DND-41 (cell line): Measurements from ENCODE around the gene DDRGK1.

Experiments
- ATAC-seq: fragments of 200-7000 bp; cut with Tn5 transposase; 3 replicates; pipeline ENCODE4 v1.9.1; 2021; ENCODE audit warnings: low read depth; ENCODE audit not compliant: insufficient read depth
- DNase-seq: peaks from one replicate; pipeline ENCODE4 v3.0.0-alpha.2; 2020
- H2AFZ ChIP-seq: 2 replicates; pipeline ENCODE4 v1.6.0; 2012; ENCODE audit warnings: low read depth, low read length
- H3K27ac ChIP-seq: 2 replicates; pipeline ENCODE4 v1.5.1; 2012; ENCODE audit warnings: low read length, inconsistent platforms
- H3K27me3 ChIP-seq: fragments of 200-600 bp; sonication (generic); 2 replicates; pipeline ENCODE4 v1.6.0; 2012; ENCODE audit warnings: low read length, mild to moderate bottlenecking, inconsistent platforms; ENCODE audit not compliant: insufficient read depth, poor library complexity
- H3K36me3 ChIP-seq: 2 replicates; pipeline ENCODE4 v1.5.1; 2012; ENCODE audit warnings: low read length, inconsistent platforms; ENCODE audit not compliant: insufficient read depth
- H3K4me1 ChIP-seq: 2 replicates; pipeline ENCODE4 v1.5.1; 2012; ENCODE audit warnings: mild to moderate bottlenecking, low read length; ENCODE audit not compliant: insufficient read depth
- H3K4me2 ChIP-seq: 2 replicates; pipeline ENCODE4 v1.6.0; 2012; ENCODE audit warnings: mild to moderate bottlenecking, moderate library complexity, low read length, inconsistent platforms; ENCODE audit not compliant: insufficient read depth
- H3K4me3 ChIP-seq, 2 experiments: fragments of 200-600 bp in 1 of 2; shearing (Covaris generic) in 1 of 2; 2 replicates each; pipeline ENCODE4 v1.5.1; 2012 to 2016; ENCODE audit warnings: inconsistent platforms in 2 of 2, low read length in 2 of 2, mild to moderate bottlenecking in 2 of 2, low read depth in 1 of 2, moderate library complexity in 1 of 2
- H3K79me2 ChIP-seq: 2 replicates; pipeline ENCODE4 v1.6.0; 2012; ENCODE audit warnings: low read length, inconsistent platforms; ENCODE audit not compliant: insufficient read depth
- H3K9ac ChIP-seq: 2 replicates; pipeline ENCODE4 v1.6.0; 2012; ENCODE audit warnings: low read depth, mild to moderate bottlenecking, inconsistent platforms, low read length, moderate library complexity
- H3K9me3 ChIP-seq: 2 replicates; pipeline ENCODE4 v1.5.1; 2012; ENCODE audit warnings: low read length, moderate library complexity, mild to moderate bottlenecking, inconsistent platforms; ENCODE audit not compliant: insufficient read depth, severe bottlenecking
- H4K20me1 ChIP-seq: 2 replicates; pipeline ENCODE4 v1.6.0; 2012; ENCODE audit warnings: low read length; ENCODE audit not compliant: insufficient read depth
- CTCF ChIP-seq: IDR thresholded peaks from 2 replicates; pipeline ENCODE4 v1.5.1; 2012; ENCODE audit warnings: borderline replicate concordance, low read length, moderate library complexity, mild to moderate bottlenecking; ENCODE audit not compliant: poor library complexity, severe bottlenecking; ENCODE audit errors: extremely low read depth
- EZH2 ChIP-seq: IDR thresholded peaks from 3 replicates; pipeline ENCODE4 v1.6.1; 2012; ENCODE audit warnings: borderline replicate concordance, low read depth, mild to moderate bottlenecking, moderate library complexity, low read length, inconsistent platforms; ENCODE audit not compliant: severe bottlenecking

Gene DDRGK1

GRCh38 chr20:3199206-3199605 lies 5.3 kb downstream of the DDRGK1 start:
- Histone ChIP-seq H3K4me2 (no peak overlapping the region), H3K4me1 (peaks cover 19% of the 10 kb centered on the region), H3K36me3 (peaks cover 74% of the 10 kb centered on the region), H3K4me3 (no peak overlapping the region), H3K27ac (no peak overlapping the region), H3K27me3 (no peaks in the 10 kb centered on the region), H3K9ac (no peak overlapping the region), H3K79me2 (peaks cover 22% of the 10 kb centered on the region), H3K9me3 (no peaks in the 10 kb centered on the region), H2AFZ (no peak overlapping the region), H4K20me1 (peaks cover 21% of the 10 kb centered on the region; the same call in 1 of the 2 replicates)
- no peak for ATAC-seq
- no peak for DNase-seq
- TF ChIP-seq EZH2 (no peak), CTCF (no peak)

GRCh38 chr20:3195590-3196237 lies 8.8 kb downstream of the DDRGK1 start:
- H3K36me3 ChIP-seq: peaks cover 87% of the 10 kb centered on the region
- no peaks in the 10 kb centered on the region for H3K27me3 ChIP-seq
- ATAC-seq (no peak), DNase-seq (no peak)
- H3K4me2 ChIP-seq: no peak overlapping the region
- TF ChIP-seq EZH2 (no peak), CTCF (no peak)
- peaks cover 33% of the 10 kb centered on the region for H4K20me1 ChIP-seq
- no peak overlapping the region for H3K4me3 ChIP-seq
- H2AFZ ChIP-seq: no peak overlapping the region
- no peak overlapping the region for H3K27ac ChIP-seq
- H3K4me1 ChIP-seq: no peaks in the 10 kb centered on the region
- no peaks in the 10 kb centered on the region for H3K79me2 ChIP-seq
- no peaks in the 10 kb centered on the region for H3K9me3 ChIP-seq
- no peak overlapping the region for H3K9ac ChIP-seq

- no peak for DNase-seq
- TF ChIP-seq CTCF: no peak
- TF ChIP-seq EZH2: no peak
- H3K27me3 ChIP-seq: no peaks in the 10 kb centered on the region
- no peaks in the 10 kb centered on the region for H3K9me3 ChIP-seq
- peaks cover 32% of the 10 kb centered on the region for H4K20me1 ChIP-seq
- no peak overlapping the region for H3K4me3 ChIP-seq
- H3K79me2 ChIP-seq: no peaks in the 10 kb centered on the region
- H3K9ac ChIP-seq: no peak overlapping the region
- H3K4me1 ChIP-seq: no peaks in the 10 kb centered on the region
- no peak for ATAC-seq
- H3K4me2 ChIP-seq: no peak overlapping the region
- peaks cover 85% of the 10 kb centered on the region for H3K36me3 ChIP-seq
- no peak overlapping the region for H2AFZ ChIP-seq
- no peak overlapping the region for H3K27ac ChIP-seq
Measured at GRCh38 chr20:3194617-3195280, 9.7 kb downstream of the DDRGK1 start.
